Upper lobe of right lung (tissue), 1 donor: Measurements from ENCODE around the gene CHMP2A. TPM values are rescaled to one million over a fixed set of nuclear protein-coding genes. Genes with fewer than 3 reads are reported as not detected.

Experiments used
- ATAC-seq: fragments of 200-7000 bp; cut with Tn5 transposase; one replicate; pipeline ENCODE4 v1.9.1; 2020; ENCODE audit warnings: mild to moderate bottlenecking, moderate library complexity
- DNase-seq: peaks from one replicate; pipeline ENCODE4 v3.0.0-alpha.2; 2020
- H3K27ac ChIP-seq: fragments of 200-600 bp; one replicate; pipeline ENCODE4 v1.8.0; 2022
- H3K27me3 ChIP-seq: fragments of 200-600 bp; one replicate; pipeline ENCODE4 v1.8.0; 2022; ENCODE audit warnings: mild to moderate bottlenecking
- H3K36me3 ChIP-seq: fragments of 200-600 bp; one replicate; pipeline ENCODE4 v1.8.0; 2022
- H3K4me1 ChIP-seq: fragments of 200-600 bp; one replicate; pipeline ENCODE4 v1.8.0; 2022
- H3K4me3 ChIP-seq: fragments of 200-600 bp; one replicate; pipeline ENCODE4 v1.8.0; 2022; ENCODE audit warnings: mild to moderate bottlenecking
- H3K9me3 ChIP-seq: fragments of 200-600 bp; one replicate; pipeline ENCODE4 v1.8.0; 2022
- CTCF ChIP-seq: fragments of 200-600 bp; IDR thresholded peaks from one replicate; pipeline ENCODE4 v1.8.0; 2022; ENCODE audit warnings: antibody characterized with exemption
- intact Hi-C: fragments of 100-400 bp; cut with DNase I; formaldehyde crosslinking; loops from one replicate; pipeline ENCODE4 v1.11.0; 2022
- total RNA-seq: library from RNA; stranded (reverse); fragmentation: NEBNext Ultra II Directional; extraction: Animal tissue kit (Norgen Biotek cat#: 25700); gene quantifications from one replicate; pipeline ENCODE4 v1.2.1, GENCODE V29; 2021
- donor health status: DM: no; HTN: yes; CAD: no; lungs with severe emphysema.

CHMP2A gene
- total RNA-seq, 1 donor from 2014 or later = 96.5 TPM

- intact Hi-C loops = no loop called here
- TF ChIP-seq CTCF = no peak
- DNase-seq = no peak
- Histone ChIP-seq H3K4me1 (peaks cover 11% of the 10 kb centered on the region), H3K9me3 (no peaks in the 10 kb centered on the region), H3K36me3 (no peaks in the 10 kb centered on the region), H3K27ac (no peak overlapping the region), H3K27me3 (peaks cover 14% of the 10 kb centered on the region), H3K4me3 (no peak overlapping the region)
- peak; percentile 25 for ATAC-seq
These were observed 17.8 kb downstream of the CHMP2A start for GRCh38 chr19:58536852-58537798.

GRCh38 chr19:58535857-58536256, 19.0 kb downstream of the CHMP2A start:
- Histone ChIP-seq H3K4me1 (peaks cover 11% of the 10 kb centered on the region), H3K4me3 (no peak overlapping the region), H3K36me3 (no peaks in the 10 kb centered on the region), H3K9me3 (no peaks in the 10 kb centered on the region), H3K27me3 (peaks cover 14% of the 10 kb centered on the region), H3K27ac (no peak overlapping the region)
- no peak for TF ChIP-seq CTCF
- no peak for ATAC-seq
- intact Hi-C loops = no loop called here
- no peak for DNase-seq

GRCh38 chr19:58531034-58531840, 23.7 kb downstream of the CHMP2A start:
- H3K27ac ChIP-seq = no peak overlapping the region
- H3K4me1 ChIP-seq = no peaks in the 10 kb centered on the region
- H3K27me3 ChIP-seq = no peaks in the 10 kb centered on the region
- ATAC-seq = no peak
- H3K9me3 ChIP-seq = no peaks in the 10 kb centered on the region
- no peaks in the 10 kb centered on the region for H3K36me3 ChIP-seq
- intact Hi-C loops = no loop called here
- no peak for TF ChIP-seq CTCF
- no peak overlapping the region for H3K4me3 ChIP-seq
- no peak for DNase-seq

GRCh38 chr19:58529405-58529804, 25.5 kb downstream of the CHMP2A start:
- DNase-seq = no peak
- no peak overlapping the region for H3K4me3 ChIP-seq
- intact Hi-C loops = no loop called here
- H3K4me1 ChIP-seq = no peaks in the 10 kb centered on the region
- no peak overlapping the region for H3K27ac ChIP-seq
- no peak for ATAC-seq
- H3K27me3 ChIP-seq = no peaks in the 10 kb centered on the region
- no peaks in the 10 kb centered on the region for H3K9me3 ChIP-seq
- no peaks in the 10 kb centered on the region for H3K36me3 ChIP-seq
- no peak for TF ChIP-seq CTCF

- no peak for TF ChIP-seq CTCF
- Histone ChIP-seq H3K27me3 (no peaks in the 10 kb centered on the region), H3K36me3 (no peaks in the 10 kb centered on the region), H3K9me3 (no peaks in the 10 kb centered on the region), H3K4me1 (peaks cover 15% of the 10 kb centered on the region), H3K27ac (no peak overlapping the region), H3K4me3 (no peak overlapping the region)
- no peak for ATAC-seq
- DNase-seq = no peak
- intact Hi-C loops = no loop called here
These were observed 32.2 kb downstream of the CHMP2A start for GRCh38 chr19:58522709-58523108.
